Hepatocyte (in vitro differentiated cells): Measurements from ENCODE around the gene MPV17.

Experiments used
- CTCF ChIP-seq: fragments of 200-600 bp; sonication (generic); IDR thresholded peaks from 2 replicates; pipeline ENCODE4 v1.5.1; 2016; ENCODE audit warnings: antibody characterized with exemption, mild to moderate bottlenecking; ENCODE audit not compliant: poor library complexity
- EZH2 ChIP-seq: fragments of 200-600 bp; sonication (generic); IDR thresholded peaks from 2 replicates; pipeline ENCODE4 v1.6.1; 2016; ENCODE audit warnings: antibody characterized with exemption, mild to moderate bottlenecking, borderline replicate concordance

- TF ChIP-seq CTCF (no peak), EZH2 (no peak)
These were observed 32.3 kb downstream of the MPV17 start for GRCh38 chr2:27290549-27290948.
